ENCODE results near the gene TACC2.

Gene TACC2

DNA sequence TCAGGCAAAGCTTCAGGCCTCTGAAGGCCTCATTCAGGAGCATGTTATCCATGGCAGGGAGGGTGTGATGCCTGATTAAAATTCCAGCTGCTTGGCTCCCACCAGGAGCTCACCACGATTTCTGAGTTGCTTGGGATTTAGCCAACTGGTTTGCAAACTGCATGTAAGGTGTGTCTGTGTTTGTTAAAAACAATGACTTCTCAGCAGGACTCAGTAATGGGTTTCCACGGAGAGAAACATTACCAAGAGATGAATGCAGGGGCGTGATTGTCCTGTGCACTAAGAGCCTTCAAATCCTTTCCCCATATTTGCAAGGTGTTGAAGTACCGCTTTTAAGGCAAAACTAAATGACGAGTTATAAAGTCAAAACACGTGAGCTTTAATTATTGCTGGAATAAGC is 193.3 kb downstream of the TACC2 start:
- Histone ChIP-seq H3K4me2 (ENCODE audit: low read length) (no peak overlapping the region), H3K4me1 (ENCODE audit: insufficient read depth, low read length, severe bottlenecking) (no peaks in the 10 kb centered on the region), H3K36me3 (ENCODE audit: insufficient read depth, low read length) (no peaks in the 10 kb centered on the region), H3K27ac (ENCODE audit: low read depth, low read length, poor library complexity, severe bottlenecking) (no peak overlapping the region), H3K9me2 (ENCODE audit: low read depth, low read length) (no peaks in the 10 kb centered on the region), H3K9me3 (ENCODE audit: low read length) (no peaks in the 10 kb centered on the region), H2AFZ (ENCODE audit: low read length) (no peak overlapping the region), H3K4me3 (ENCODE audit: low read depth, low read length, poor library complexity, severe bottlenecking) (no peak overlapping the region), H3K9ac (ENCODE audit: low read length) (no peak overlapping the region), H3K27me3 (ENCODE audit: insufficient read depth, low read length) (0 out of 2 replicates have a peak, but pooled peaks cover 5% of the 10 kb centered on the region), H3F3A (ENCODE audit: insufficient read depth, low read length) (no peaks in the 10 kb centered on the region), H3K79me2 (ENCODE audit: insufficient read depth, low read length) (no peaks in the 10 kb centered on the region), H4K20me1 (ENCODE audit: insufficient read depth, low read length) (no peaks in the 10 kb centered on the region)
- TF ChIP-seq, protein P1, sequence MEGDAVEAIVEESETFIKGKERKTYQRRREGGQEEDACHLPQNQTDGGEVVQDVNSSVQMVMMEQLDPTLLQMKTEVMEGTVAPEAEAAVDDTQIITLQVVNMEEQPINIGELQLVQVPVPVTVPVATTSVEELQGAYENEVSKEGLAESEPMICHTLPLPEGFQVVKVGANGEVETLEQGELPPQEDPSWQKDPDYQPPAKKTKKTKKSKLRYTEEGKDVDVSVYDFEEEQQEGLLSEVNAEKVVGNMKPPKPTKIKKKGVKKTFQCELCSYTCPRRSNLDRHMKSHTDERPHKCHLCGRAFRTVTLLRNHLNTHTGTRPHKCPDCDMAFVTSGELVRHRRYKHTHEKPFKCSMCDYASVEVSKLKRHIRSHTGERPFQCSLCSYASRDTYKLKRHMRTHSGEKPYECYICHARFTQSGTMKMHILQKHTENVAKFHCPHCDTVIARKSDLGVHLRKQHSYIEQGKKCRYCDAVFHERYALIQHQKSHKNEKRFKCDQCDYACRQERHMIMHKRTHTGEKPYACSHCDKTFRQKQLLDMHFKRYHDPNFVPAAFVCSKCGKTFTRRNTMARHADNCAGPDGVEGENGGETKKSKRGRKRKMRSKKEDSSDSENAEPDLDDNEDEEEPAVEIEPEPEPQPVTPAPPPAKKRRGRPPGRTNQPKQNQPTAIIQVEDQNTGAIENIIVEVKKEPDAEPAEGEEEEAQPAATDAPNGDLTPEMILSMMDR (IDR thresholded peaks at IDR 0.05; ENCODE audit: low read length), result no peak
- no peak for TF ChIP-seq EZH2 (IDR thresholded peaks at IDR 0.05; ENCODE audit: borderline replicate concordance, low read length)

DNA sequence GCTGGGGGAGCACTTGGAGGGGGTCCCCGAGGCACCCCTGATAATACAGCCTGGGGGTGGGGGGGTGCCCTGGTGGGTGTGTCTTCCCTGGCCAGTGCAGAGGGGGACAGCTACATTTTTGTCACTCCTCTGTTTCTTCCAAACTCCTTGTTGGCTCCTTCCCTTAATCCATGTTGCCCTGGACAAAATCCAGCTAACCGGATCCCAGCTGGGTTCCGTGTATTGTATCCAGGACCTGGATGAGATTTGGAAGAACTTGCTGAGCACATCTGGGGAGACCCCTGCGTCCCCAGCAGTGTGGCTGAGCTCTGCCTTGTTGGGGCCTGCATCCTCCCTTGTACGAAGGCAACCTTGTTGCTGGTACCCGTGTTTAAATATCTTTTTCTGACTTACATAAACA is 195.3 kb downstream of the TACC2 start:
- Histone ChIP-seq H2AFZ (ENCODE audit: low read length) (no peak overlapping the region), H3K27me3 (ENCODE audit: insufficient read depth, low read length) (0 out of 2 replicates have a peak, but pooled peaks cover 5% of the 10 kb centered on the region), H3K9me3 (ENCODE audit: low read length) (no peaks in the 10 kb centered on the region), H4K20me1 (ENCODE audit: insufficient read depth, low read length) (no peaks in the 10 kb centered on the region), H3F3A (ENCODE audit: insufficient read depth, low read length) (no peaks in the 10 kb centered on the region), H3K27ac (ENCODE audit: low read depth, low read length, poor library complexity, severe bottlenecking) (no peak overlapping the region), H3K79me2 (ENCODE audit: insufficient read depth, low read length) (no peaks in the 10 kb centered on the region), H3K4me1 (ENCODE audit: insufficient read depth, low read length, severe bottlenecking) (no peaks in the 10 kb centered on the region), H3K4me3 (ENCODE audit: low read depth, low read length, poor library complexity, severe bottlenecking) (no peak overlapping the region), H3K4me2 (ENCODE audit: low read length) (no peak overlapping the region), H3K36me3 (ENCODE audit: insufficient read depth, low read length) (no peaks in the 10 kb centered on the region), H3K9me2 (ENCODE audit: low read depth, low read length) (no peaks in the 10 kb centered on the region), H3K9ac (ENCODE audit: low read length) (no peak overlapping the region)
- no peak for TF ChIP-seq EZH2 (IDR thresholded peaks at IDR 0.05; ENCODE audit: borderline replicate concordance, low read length)

DNA sequence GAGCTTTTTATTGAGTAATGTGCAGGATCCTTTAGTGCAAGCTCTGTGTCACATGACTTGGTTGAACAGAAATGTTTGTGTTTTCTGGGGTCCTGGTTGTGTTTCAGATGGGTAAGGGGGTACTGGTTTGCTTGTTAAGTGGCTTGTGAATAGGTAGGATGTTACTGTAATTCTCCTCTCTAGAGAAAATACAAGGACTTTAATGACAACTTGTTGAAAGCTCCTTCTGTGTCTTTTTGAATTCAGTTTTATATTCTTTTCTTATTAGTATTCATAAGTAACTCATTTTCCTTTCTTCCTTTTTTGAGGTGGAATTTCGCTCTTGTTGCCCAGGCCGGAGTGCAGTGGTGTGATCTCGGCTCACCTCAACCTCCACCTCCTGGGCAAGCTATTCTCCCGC is 196.7 kb downstream of the TACC2 start:
- H3K27ac ChIP-seq (ENCODE audit: low read depth, low read length, poor library complexity, severe bottlenecking), result no peak overlapping the region
- H3K79me2 ChIP-seq (ENCODE audit: insufficient read depth, low read length), result no peaks in the 10 kb centered on the region
- H3K4me1 ChIP-seq (ENCODE audit: insufficient read depth, low read length, severe bottlenecking), result no peaks in the 10 kb centered on the region
- H3F3A ChIP-seq (ENCODE audit: insufficient read depth, low read length), result no peaks in the 10 kb centered on the region
- H3K4me3 ChIP-seq (ENCODE audit: low read depth, low read length, poor library complexity, severe bottlenecking), result no peak overlapping the region
- no peaks in the 10 kb centered on the region for H3K9me3 ChIP-seq (ENCODE audit: low read length)
- 0 out of 2 replicates have a peak, but pooled peaks cover 5% of the 10 kb centered on the region for H3K27me3 ChIP-seq (ENCODE audit: insufficient read depth, low read length)
- H4K20me1 ChIP-seq (ENCODE audit: insufficient read depth, low read length), result no peaks in the 10 kb centered on the region
- no peaks in the 10 kb centered on the region for H3K9me2 ChIP-seq (ENCODE audit: low read depth, low read length)
- no peak overlapping the region for H3K4me2 ChIP-seq (ENCODE audit: low read length)
- no peak overlapping the region for H3K9ac ChIP-seq (ENCODE audit: low read length)
- TF ChIP-seq, protein P1 (IDR thresholded peaks at IDR 0.05; ENCODE audit: low read length), result no peak
- TF ChIP-seq EZH2 (IDR thresholded peaks at IDR 0.05; ENCODE audit: borderline replicate concordance, low read length), result no peak
- no peaks in the 10 kb centered on the region for H3K36me3 ChIP-seq (ENCODE audit: insufficient read depth, low read length)
- no peak overlapping the region for H2AFZ ChIP-seq (ENCODE audit: low read length)
